Measurements from ENCODE around the gene MPDU1.

MPDU1 gene

GRCh38 chr17:7582396-7583252 lies 1.0 kb upstream of the MPDU1 start:
- no peak for DNase-seq (ENCODE audit: low read depth)
- TF ChIP-seq CTCF (IDR thresholded peaks at IDR 0.05; ENCODE audit: low read length, missing control alignments), result no peak
- H3K4me3 ChIP-seq (replicated peaks; ENCODE audit: low read depth, low read length), result peak overlapping the region; percentile 94

GRCh38 chr17:7586673-7587419 lies 3.2 kb downstream of the MPDU1 start:
- peak; percentile 4 for TF ChIP-seq CTCF (IDR thresholded peaks at IDR 0.05; ENCODE audit: low read length, missing control alignments)
- no peak overlapping the region for H3K4me3 ChIP-seq (replicated peaks; ENCODE audit: low read depth, low read length)
- no peak for DNase-seq (ENCODE audit: low read depth)

GRCh38 chr17:7587420-7588151 lies 3.9 kb downstream of the MPDU1 start:
- no peak for TF ChIP-seq CTCF (IDR thresholded peaks at IDR 0.05; ENCODE audit: low read length, missing control alignments)
- peak; percentile 68 for DNase-seq (ENCODE audit: low read depth)
- H3K4me3 ChIP-seq (replicated peaks; ENCODE audit: low read depth, low read length), result no peak overlapping the region

- no peak for TF ChIP-seq CTCF (IDR thresholded peaks at IDR 0.05; ENCODE audit: low read length, missing control alignments)
- no peak overlapping the region for H3K4me3 ChIP-seq (replicated peaks; ENCODE audit: low read depth, low read length)
- DNase-seq (ENCODE audit: low read depth), result no peak
Observed at GRCh38 chr17:7588553-7589203, 5.0 kb downstream of the MPDU1 start.

DNA sequence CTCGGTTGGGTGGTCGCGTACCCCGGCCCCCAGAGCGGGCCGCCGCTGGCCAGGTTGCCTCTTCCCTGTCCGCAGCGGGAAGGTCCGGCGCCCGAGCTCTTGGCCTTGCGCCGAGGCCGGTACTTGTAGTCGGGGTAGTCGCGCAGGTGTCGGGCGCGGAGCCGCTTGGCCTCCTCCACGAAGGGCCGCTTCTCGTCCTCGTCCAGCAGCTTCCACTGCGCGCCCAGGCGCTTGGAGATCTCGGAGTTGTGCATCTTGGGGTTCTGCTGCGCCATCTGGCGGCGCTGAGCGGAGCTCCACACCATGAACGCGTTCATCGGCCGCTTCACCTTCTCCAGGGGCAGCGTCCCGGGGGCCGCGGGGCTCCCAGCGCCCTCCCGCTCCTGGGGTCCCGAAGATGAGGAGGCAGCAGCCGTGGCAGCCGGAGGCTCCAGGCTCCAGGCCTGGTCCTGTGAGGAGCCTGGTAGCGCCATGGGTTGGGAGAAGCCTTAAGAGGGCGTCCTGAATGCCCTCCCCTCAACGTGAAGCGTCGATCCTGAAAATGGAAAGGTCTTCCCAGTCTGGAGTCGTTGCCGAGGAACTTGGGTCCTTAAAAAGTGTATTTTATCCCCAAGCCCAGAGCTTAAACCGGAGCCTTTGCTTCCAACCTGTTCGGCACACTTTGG lies 5.7 kb downstream of the MPDU1 start:
- TF ChIP-seq CTCF (IDR thresholded peaks at IDR 0.05; ENCODE audit: low read length, missing control alignments), result peak; percentile 77
- peak; percentile 88 for DNase-seq (ENCODE audit: low read depth)
- no peak overlapping the region for H3K4me3 ChIP-seq (replicated peaks; ENCODE audit: low read depth, low read length)

Data from fibroblast of pulmonary artery (primary cell).